Keratinocyte (primary cell): ENCODE measurements around the gene GYG1. TPM values are rescaled to one million over a fixed set of nuclear protein-coding genes. Genes with fewer than 3 reads are reported as not detected.

Experiments used
- DNase-seq: peaks from one replicate; pipeline ENCODE4 v3.0.0-alpha.2; 2011; ENCODE audit warnings: low read depth, missing footprints, low spot score
- FAIRE-seq: peaks from 2 replicates; lab custom pipeline; 2011; peaks lifted over from hg19 to GRCh38; lab: Jason Lieb, UNC
- H2AFZ ChIP-seq: 2 replicates; pipeline ENCODE4 v1.6.0; 2012; ENCODE audit warnings: low read length, control low read depth, inconsistent platforms; ENCODE audit not compliant: control insufficient read depth
- H3K27ac ChIP-seq: 2 replicates; pipeline ENCODE4 v1.5.1; 2011; ENCODE audit warnings: low read length; ENCODE audit not compliant: control insufficient read depth, insufficient read depth
- H3K27me3 ChIP-seq: 3 replicates; pipeline ENCODE4 v1.6.0; 2011; ENCODE audit warnings: low read length; ENCODE audit not compliant: control insufficient read depth, insufficient read depth; ENCODE audit errors: extremely low read depth
- H3K36me3 ChIP-seq, 2 experiments: 2 replicates in 1 of 2; 3 replicates in 1 of 2; pipeline ENCODE4 v1.5.1; 2011; ENCODE audit warnings: low read length in 2 of 2, mild to moderate bottlenecking in 1 of 2; ENCODE audit not compliant: control insufficient read depth in 2 of 2, insufficient read depth in 2 of 2; ENCODE audit errors: extremely low read depth in 1 of 2
- H3K4me1 ChIP-seq: 3 replicates; pipeline ENCODE4 v1.5.1; 2011; ENCODE audit warnings: low read length; ENCODE audit not compliant: control insufficient read depth, insufficient read depth; ENCODE audit errors: extremely low read depth
- H3K4me2 ChIP-seq: 3 replicates; pipeline ENCODE4 v1.6.0; 2011; ENCODE audit warnings: low read depth, low read length; ENCODE audit not compliant: control insufficient read depth, insufficient read depth; ENCODE audit errors: extremely low read depth
- H3K4me3 ChIP-seq, 3 experiments: fragments of 200-600 bp in 1 of 3; sonication (generic) in 1 of 3; 2 replicates in 2 of 3; 3 replicates in 1 of 3; pipeline ENCODE4 v1.5.1; 2011 to 2016; ENCODE audit warnings: low read length in 3 of 3, mild to moderate bottlenecking in 3 of 3, control low read depth in 2 of 3, inconsistent platforms in 1 of 3, low read depth in 1 of 3, mixed read lengths in 1 of 3, mixed run types in 1 of 3, moderate library complexity in 1 of 3; ENCODE audit not compliant: control insufficient read depth in 2 of 3, insufficient read depth in 2 of 3; ENCODE audit errors: extremely low read depth in 1 of 3
- H3K79me2 ChIP-seq: 2 replicates; pipeline ENCODE4 v1.6.0; 2012; ENCODE audit warnings: low read length; ENCODE audit not compliant: control insufficient read depth, insufficient read depth
- H3K9ac ChIP-seq: 3 replicates; pipeline ENCODE4 v1.6.0; 2011; ENCODE audit warnings: low read length; ENCODE audit not compliant: control insufficient read depth, insufficient read depth; ENCODE audit errors: extremely low read depth
- H3K9me1 ChIP-seq: 3 replicates; pipeline ENCODE4 v1.6.0; 2011; ENCODE audit warnings: low read length; ENCODE audit not compliant: control insufficient read depth, insufficient read depth; ENCODE audit errors: extremely low read depth
- H3K9me3 ChIP-seq: 2 replicates; pipeline ENCODE4 v1.5.1; 2012; ENCODE audit warnings: low read depth, low read length; ENCODE audit not compliant: control insufficient read depth
- H4K20me1 ChIP-seq: 3 replicates; pipeline ENCODE4 v1.6.0; 2011; ENCODE audit warnings: low read length; ENCODE audit not compliant: control insufficient read depth, insufficient read depth; ENCODE audit errors: extremely low read depth
- CTCF ChIP-seq, 3 experiments: IDR thresholded peaks in 1 of 3; conservative IDR thresholded peaks in 1 of 3; optimal IDR thresholded peaks in 1 of 3; 2 replicates in 2 of 3; 3 replicates in 1 of 3; pipeline versions ENCODE3 to v1.5.1; 2011; ENCODE audit warnings: low read length in 3 of 3, mild to moderate bottlenecking in 3 of 3, moderate library complexity in 2 of 3, control low read depth in 1 of 3, inconsistent platforms in 1 of 3; ENCODE audit not compliant: insufficient read depth in 2 of 3; ENCODE audit errors: extremely low read depth in 1 of 3
- EZH2 ChIP-seq: IDR thresholded peaks from one replicate; pipeline ENCODE4 v1.6.1; 2012; ENCODE audit warnings: inconsistent platforms, mild to moderate bottlenecking, low read length, moderate library complexity
- dilution Hi-C: fragments of 300-500 bp; cut with MboI; formaldehyde crosslinking; loops from one replicate; pipeline ENCODE4 v1.7.0; 2020; ENCODE audit warnings: low sequenced_read_pairs; ENCODE audit not compliant: extremely low pct_ligation_motif_present
- polyA plus RNA-seq, 5 experiments: library from polyadenylated mRNA; depleted of rRNA in 3 of 5; stranded (reverse) in 3 of 5; stranded (forward) in 1 of 5; unstranded in 1 of 5; fragments of >200 nt; gene quantifications; 1 replicate in 1 of 5; 2 replicates in 3 of 5; 3 replicates in 1 of 5; pipeline versions ENCODE4 v1.2.1 to v1.2.3, GENCODE V29; 2011 to 2012; ENCODE audit warnings: missing spikeins in 2 of 5, low read depth in 1 of 5, low replicate concordance in 1 of 5

GYG1 gene
- polyA plus RNA-seq, 1 donor (not counting 4 experiments of a cell fraction or from before 2014, with no cell fraction given): 25.2 TPM

- Histone ChIP-seq H3K27me3 (no peaks in the 10 kb centered on the region), H3K9me3 (no peaks in the 10 kb centered on the region), H4K20me1 (no peaks in the 10 kb centered on the region), H3K27ac (no peak overlapping the region), H3K79me2 (no peaks in the 10 kb centered on the region), H3K4me2 (no peak overlapping the region), H3K4me3 (no peak overlapping the region), H3K4me1 (no peaks in the 10 kb centered on the region), H3K36me3 (no peaks in the 10 kb centered on the region), H3K9me1 (no peaks in the 10 kb centered on the region), H2AFZ (no peak overlapping the region), H3K9ac (no peak overlapping the region)
- no peak for FAIRE-seq
- no peak for DNase-seq
- TF ChIP-seq EZH2: no peak
- TF ChIP-seq CTCF (optimal IDR thresholded peaks at IDR 0.05 in 1 of 3, IDR thresholded peaks at IDR 0.05 in 1 of 3, conservative IDR thresholded peaks at IDR 0.05 in 1 of 3; ENCODE audit: extremely low read depth in 1 of 3, insufficient read depth in 2 of 3, low read length in 3 of 3): no peak
- dilution Hi-C loops: no loop called here
These were observed 51.5 kb downstream of the GYG1 start for GRCh38 chr3:149042789-149043386.

- Histone ChIP-seq H3K27me3 (no peaks in the 10 kb centered on the region), H3K4me2 (no peak overlapping the region), H3K36me3 (no peaks in the 10 kb centered on the region), H2AFZ (no peak overlapping the region), H3K9me1 (no peaks in the 10 kb centered on the region), H3K27ac (no peak overlapping the region), H3K9me3 (no peaks in the 10 kb centered on the region), H3K4me3 (no peak overlapping the region), H3K79me2 (no peaks in the 10 kb centered on the region), H3K9ac (no peak overlapping the region), H4K20me1 (no peaks in the 10 kb centered on the region), H3K4me1 (no peaks in the 10 kb centered on the region)
- FAIRE-seq: no peak
- no peak for DNase-seq
- no peak for TF ChIP-seq CTCF (optimal IDR thresholded peaks at IDR 0.05 in 1 of 3, IDR thresholded peaks at IDR 0.05 in 1 of 3, conservative IDR thresholded peaks at IDR 0.05 in 1 of 3; ENCODE audit: extremely low read depth in 1 of 3, insufficient read depth in 2 of 3, low read length in 3 of 3)
- TF ChIP-seq EZH2: no peak
- dilution Hi-C loops: no loop called here
These were observed 53.2 kb downstream of the GYG1 start for GRCh38 chr3:149044339-149045083.
